ENCODE measurements around the gene NFAT5.

NFAT5 gene

DNA sequence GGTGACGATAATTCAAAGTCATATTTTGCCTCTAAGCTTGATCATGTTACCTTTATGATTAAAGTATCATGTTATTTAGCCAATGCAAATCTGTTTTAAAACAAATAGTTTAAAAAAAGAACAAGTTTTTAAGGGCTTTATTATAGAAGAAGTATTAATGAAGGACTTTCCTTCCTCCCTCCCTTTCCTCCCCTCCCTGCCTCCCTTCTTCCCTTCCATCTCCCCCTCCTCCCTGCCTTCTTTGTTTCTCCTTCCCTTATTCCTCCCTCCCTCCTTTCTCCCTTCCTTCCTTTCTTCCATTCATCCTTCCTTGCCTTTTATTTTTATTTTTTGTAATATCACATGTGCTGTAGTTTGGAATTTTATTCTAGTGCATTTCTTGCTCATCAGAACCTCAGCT, 134.1 kb downstream of the NFAT5 start:
- DNase-seq (ENCODE audit: extremely low read depth in 1 of 2, low read depth in 1 of 2): no peak

DNA sequence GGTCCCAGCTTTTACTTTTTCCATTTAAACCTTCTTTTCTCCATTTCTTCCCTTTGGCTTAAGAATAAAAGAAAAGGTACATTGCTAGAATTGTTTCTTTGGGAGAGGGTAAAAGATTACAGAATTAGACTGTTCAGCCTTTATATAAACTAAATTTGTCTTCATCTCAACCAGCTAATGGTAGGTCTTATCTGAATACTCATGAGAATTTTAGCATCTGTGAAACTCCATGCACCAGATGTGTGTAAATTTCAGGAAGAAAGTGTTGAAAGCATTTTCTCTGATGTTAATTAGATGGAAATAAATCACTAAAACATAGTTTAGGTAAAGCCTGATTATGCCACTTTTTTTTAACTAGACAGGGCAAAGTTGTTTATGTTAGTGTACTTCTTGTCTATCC, 135.7 kb downstream of the NFAT5 start:
- DNase-seq (ENCODE audit: extremely low read depth in 1 of 2, low read depth in 1 of 2): no peak

DNA sequence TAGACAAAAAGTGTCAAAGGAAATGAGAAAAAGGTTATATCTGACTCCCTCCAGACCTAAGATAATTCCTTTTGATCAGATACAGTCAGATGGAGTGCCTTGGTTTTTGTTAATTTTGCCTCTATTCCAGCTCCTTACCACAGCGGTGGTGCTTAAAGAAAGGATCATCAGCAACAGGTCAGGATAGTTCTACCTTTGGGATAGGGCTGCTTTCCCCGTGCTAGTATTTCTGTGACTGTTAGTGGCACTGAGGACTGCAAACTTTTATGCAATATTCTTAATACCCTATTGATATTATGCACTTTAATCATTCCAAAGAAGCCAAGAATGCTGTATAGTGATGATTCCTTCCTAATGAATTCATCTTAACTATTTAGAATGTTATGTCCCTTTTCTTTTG, 136.1 kb downstream of the NFAT5 start:
- no peak for DNase-seq (ENCODE audit: extremely low read depth in 1 of 2, low read depth in 1 of 2)

DNA sequence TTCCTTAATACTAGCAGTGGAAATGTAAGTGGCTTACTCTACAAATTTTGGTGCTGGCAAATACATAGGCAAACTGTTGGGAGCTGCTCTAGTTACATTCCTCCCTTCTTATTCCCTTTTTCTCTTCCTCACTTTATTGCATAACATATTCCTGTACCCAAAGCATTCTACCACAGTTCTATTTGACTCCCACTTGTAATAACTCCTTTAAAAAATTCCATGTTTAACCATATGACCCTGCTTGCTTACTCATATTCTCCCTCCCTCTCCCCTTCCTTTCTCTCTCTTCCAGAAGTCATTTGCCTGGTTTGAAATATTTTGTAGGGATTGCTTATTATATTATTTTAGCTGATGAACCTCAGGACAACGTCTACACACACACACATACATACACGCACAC, 137.9 kb downstream of the NFAT5 start:
- DNase-seq (ENCODE audit: extremely low read depth in 1 of 2, low read depth in 1 of 2): no peak

DNA sequence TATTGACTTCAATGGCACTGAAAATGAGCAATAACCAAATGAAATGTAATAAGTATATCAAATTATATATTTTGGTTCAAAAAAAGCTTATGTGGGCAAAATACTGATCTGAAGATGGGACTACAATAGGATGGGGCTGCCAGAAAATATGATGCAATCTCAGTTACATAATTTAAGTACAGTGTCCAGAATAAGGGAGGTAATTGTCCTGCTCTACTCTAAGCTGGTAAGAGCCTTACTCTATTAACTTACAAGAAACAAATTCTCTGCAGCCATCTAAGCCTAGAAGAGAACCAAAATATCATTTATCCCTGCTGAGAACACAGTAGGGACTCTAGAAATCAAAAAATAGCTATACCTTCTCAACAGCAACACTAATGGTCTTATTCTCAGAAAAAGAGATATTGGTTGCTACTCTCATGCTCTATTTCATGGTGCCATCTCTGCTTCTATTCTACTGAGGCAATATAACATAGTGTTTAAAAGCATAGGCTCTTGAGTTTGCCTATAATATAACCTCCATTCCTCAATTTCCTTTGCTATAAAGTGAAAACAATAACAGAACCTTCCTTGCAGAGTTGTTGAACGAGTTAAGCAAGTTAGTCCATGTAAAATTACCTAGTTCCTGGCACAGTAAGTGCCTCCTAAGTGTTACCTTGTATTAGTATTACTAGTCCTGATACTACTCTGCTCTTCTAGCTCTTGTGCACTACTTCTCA, 140.6 kb downstream of the NFAT5 start:
- DNase-seq (ENCODE audit: extremely low read depth in 1 of 2, low read depth in 1 of 2): no peak

DNA sequence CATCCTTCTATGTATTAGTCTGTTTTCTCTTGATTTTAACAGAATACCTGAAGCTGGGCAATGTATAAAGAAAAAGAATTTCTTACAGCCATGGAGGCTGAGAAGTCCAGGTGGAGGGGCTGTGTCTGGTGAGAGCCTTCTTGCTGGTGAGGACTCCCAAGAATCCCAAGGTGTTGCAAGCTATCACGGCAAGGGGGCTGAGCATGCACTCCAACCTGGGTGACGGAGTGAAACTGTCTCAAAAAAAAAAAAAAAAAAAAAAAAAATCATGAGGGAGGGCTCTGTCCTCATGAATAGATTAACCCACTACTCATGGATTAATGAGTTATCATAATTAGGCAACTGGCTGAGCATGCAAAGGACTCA, 141.2 kb downstream of the NFAT5 start:
- DNase-seq (ENCODE audit: extremely low read depth in 1 of 2, low read depth in 1 of 2): no peak

DNA sequence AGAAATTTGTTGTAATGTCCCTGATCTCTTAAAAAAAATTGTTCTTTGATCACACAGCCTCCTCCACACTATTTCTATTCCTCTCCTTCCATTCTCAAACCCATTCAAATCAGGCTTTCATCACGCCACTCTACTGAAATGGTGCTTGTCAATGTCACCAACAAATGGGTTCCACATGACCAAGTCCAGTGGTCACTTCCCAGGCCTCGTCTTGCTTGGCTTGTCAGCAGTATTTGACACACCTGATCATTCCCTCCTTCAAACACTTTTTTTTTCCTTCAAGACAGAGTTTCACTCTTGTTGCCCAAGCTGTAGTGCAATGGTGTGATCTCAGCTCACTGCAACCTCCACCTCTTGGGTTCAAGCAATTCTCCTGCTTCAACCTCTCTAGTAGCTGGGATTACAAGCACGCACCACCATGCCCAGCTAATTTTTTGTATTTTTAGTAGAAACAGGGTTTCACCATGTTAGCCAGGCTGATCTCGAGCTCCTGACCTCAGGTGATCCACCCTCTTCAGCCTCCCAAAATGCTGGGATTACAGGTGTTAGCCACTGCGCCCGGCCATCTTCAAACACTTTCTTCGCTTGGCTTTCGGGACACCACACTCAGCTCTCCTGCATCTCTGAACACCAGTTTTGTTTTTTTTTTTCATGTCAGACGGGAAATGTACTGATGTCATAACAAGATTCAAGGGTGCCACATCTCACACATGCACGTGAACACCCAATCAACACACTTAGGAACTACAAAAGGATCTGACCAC, 142.3 kb downstream of the NFAT5 start:
- no peak for DNase-seq (ENCODE audit: extremely low read depth in 1 of 2, low read depth in 1 of 2)

DNA sequence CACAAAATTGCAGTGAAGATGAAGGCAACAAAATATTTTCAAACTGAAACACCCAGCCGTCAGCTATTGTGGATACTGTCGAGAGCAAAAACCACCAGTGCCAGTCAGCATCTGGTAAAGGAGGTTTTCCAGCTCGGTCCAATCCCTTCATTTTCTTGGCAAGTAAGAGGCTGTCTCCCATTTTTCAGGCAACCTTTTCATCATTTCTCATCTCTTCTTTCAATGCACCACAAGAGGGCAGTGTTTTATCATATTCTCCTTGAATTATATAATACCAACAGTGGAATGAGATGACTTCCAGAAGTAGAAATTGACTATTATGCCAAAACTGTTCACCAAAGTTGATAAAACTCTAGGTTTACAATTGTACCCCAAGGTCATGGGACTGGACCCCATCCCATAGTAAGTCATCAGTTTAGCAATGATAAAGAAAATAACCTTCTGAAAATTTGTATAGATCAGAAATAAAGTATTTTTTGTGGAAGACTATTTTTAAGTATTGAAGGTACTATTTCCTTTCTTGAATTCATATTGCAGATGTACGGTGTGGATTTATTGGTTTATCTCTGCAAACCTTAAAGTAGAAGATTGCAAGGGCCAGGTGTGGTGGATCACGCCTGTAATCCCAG, 143.8 kb downstream of the NFAT5 start:
- no peak for DNase-seq (ENCODE audit: extremely low read depth in 1 of 2, low read depth in 1 of 2)

DNA sequence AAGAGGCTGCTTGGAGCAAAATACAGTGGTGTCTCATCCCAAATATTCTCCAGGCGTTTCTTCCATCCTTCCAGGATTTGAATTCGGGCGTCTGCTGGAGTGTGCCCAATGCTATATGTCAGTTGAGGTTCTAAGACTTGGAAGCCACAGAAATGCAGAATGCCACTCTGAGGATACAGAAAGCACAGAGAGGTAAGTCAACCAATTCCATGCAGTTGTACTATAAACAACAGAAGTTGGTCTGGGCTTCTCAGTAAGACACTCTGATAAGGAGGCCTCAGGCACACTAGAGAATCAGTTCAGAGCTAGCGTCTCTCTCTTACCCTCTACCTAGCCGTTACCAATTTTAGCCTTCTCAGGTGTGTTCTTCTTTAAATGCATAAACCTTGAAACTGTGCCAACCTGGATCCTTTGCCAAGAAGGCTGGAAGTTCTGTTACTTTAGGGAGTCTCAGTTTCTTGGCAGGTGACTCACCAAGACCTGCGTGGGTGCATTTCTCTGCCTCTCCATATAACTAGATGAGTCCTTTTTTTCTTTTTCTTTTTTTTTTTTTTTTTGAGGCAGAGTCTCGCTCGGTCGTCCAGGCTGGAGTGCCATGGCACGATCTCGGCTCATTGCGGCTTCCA, 145.5 kb downstream of the NFAT5 start:
- DNase-seq (ENCODE audit: extremely low read depth in 1 of 2, low read depth in 1 of 2): no peak

DNA sequence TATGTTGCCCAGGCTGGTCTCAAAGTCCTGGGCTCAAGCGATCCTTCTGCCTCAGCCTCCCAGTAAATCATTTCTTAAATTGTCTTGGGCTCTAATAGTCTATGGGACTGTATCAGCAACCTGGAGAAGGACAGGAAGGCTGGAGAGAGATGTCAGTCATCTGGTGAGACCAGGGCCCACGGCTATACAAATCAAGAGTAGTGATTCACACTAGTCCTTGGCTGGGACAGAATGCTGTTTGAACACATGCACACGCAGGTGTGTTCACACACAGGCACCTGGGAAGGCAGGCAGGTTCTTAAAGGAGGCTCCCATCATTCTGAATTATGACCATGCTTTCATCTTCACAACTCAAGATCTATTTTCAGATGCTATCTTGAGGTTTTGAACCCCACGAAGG, 146.5 kb downstream of the NFAT5 start:
- no peak for DNase-seq (ENCODE audit: extremely low read depth in 1 of 2, low read depth in 1 of 2)

DNA sequence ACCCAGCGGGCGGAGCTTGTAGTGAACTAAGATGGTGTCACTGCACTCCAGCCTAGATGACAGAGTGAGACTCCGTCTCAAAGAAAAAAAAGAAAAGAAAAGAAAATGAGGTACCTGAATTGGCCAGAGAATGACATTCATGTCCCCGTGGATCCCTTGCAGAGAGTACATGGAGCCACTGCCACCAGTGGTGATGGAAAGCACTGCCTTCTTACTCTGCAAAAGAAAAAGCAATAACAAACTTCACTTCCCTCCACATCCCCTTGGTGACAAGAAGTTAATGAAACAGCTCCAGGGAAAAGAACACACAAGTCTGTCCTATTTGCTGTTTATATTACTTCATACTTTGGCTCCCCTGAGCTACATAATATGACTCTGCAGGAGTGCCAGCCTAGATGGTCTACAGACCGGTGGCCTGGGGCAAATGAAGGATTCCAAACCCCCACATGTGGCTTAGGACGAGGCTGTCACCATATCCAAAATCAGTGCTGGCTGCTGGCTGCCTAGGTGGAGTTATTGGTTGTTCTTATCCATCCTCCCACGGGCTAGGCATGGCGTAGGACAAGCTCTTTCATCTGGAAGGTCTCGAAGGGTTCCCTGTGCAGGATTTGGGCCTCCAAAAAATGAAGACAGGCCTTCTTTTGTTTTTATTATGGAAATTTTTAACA, 147.3 kb downstream of the NFAT5 start:
- no peak for DNase-seq (ENCODE audit: extremely low read depth in 1 of 2, low read depth in 1 of 2)

DNA sequence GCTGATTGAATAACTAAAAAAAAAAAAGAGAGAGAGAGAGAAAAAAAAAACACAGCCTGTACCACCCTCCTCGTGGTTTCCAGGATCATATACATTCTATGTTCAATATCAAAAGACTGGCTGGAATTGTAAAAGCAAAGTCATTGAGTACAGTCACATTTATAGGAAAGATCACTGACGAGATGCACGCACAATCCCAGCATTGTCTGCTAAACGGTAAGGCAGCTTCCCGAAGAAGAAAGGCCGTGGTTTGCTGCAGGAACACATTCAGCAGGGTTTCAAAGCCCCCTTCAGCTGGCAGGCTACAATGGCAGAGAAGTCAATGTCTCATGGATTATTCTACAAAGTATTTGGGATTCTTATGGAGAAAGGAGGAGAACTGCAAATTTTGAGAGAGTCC, 151.3 kb downstream of the NFAT5 start:
- no peak for DNase-seq (ENCODE audit: extremely low read depth in 1 of 2, low read depth in 1 of 2)

DNA sequence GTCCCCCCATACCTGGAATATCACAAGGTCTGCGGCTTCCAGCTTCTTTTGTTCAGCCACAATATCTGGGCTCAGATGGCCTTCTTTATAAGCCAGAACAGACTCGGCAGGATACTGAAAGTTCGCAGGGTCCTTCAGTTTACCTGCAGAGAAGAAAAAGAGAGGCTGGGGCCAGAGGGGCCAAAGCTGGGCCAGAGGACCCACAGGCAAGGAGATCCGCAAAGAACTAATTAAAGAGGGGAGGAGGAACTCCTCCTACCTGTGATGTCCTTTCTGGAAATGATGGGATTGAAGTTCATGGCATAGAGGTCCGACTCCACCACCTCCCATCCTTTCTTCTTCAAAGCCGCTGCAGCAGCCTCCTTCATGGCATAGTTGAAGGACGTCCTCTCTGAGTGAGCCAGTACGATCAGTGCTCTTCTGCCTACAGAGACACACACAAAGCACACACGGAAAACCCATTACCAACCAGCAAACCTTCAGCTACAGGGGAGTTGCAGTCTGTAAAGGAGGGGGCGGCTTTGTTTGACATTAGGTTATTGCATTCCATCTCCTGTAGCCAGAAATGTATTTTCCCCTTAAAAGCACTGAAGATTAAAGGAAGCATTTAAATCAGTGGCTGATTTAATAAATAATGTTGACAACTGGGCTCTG, 152.5 kb downstream of the NFAT5 start:
- no peak for DNase-seq (ENCODE audit: extremely low read depth in 1 of 2, low read depth in 1 of 2)

DNA sequence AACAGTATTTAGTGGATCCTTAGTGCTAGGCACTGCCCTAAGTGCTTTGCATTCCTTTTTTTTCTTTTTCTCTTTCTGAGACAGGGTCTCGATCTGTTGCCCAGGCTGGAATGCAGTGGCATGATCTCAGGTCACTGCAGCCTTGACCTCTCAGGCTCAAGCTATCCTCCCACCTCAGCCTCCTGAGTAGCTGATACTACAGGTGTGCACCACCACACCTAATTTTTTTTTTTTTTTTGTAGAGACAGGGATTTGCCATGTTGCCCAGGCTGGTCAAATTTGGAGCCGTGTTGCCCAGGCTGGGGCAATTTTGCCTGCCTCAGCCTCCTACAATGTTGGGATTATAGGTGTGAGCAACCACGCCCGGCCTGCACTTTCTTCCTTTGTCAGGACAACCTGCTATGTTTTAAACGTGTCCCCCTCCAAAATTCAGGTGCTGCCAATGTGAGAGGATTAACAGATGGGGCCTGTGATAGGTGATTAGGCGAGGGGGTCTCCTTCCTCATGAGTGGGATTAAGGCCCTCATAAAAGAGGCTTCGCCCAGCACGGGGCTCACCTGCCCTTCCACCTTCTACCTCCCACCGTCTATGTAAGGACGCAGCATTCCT, 155.2 kb downstream of the NFAT5 start:
- no peak for DNase-seq (ENCODE audit: extremely low read depth in 1 of 2, low read depth in 1 of 2)

DNA sequence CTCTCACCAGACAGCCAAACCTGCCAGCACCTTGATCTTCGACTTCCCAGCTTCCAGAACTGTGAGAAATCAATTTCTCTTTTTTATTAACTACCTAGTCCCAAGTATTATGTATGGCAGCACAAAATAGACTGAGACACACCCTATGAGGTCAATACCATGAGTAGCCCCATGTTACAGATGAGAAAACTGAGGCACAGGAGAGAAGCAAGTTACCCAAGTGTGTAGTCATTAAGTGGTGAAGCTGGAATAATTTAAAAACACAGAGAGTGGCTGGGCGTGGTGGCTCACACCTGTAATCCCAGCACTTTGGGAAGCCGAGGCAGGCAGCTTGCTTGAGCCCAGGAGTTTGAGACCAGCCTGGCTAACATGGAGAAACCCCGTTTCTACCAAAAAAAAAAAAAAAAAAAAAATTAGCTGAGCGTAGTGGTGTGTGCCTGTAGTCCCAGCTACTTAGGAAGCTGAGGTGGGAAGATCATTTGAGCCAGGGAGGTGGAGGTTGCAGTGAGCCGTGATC, 155.7 kb downstream of the NFAT5 start:
- DNase-seq (ENCODE audit: extremely low read depth in 1 of 2, low read depth in 1 of 2): no peak

DNA sequence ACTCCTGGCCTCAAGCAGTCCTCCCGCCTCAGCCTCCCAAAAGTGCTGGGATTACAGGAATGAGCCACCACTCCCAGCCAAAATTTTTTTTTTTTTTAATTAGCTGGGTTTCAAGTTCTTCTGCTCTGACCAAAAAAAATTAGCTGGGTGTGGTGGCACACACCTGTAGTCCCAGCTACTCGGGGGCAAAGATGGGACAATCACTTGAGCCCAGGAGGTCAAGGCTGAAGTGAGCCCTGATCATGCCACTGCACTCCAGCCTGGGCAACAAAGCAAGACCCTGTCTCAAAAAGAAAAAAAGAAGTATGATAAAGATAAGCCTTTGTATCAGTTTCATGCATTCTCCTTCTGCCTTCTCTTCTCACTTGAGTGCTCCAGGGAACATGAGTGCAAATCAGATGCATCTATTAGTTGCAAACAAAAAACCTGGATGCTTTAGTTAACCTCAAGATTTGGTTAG, 158.7 kb downstream of the NFAT5 start:
- no peak for DNase-seq (ENCODE audit: extremely low read depth in 1 of 2, low read depth in 1 of 2)

DNA sequence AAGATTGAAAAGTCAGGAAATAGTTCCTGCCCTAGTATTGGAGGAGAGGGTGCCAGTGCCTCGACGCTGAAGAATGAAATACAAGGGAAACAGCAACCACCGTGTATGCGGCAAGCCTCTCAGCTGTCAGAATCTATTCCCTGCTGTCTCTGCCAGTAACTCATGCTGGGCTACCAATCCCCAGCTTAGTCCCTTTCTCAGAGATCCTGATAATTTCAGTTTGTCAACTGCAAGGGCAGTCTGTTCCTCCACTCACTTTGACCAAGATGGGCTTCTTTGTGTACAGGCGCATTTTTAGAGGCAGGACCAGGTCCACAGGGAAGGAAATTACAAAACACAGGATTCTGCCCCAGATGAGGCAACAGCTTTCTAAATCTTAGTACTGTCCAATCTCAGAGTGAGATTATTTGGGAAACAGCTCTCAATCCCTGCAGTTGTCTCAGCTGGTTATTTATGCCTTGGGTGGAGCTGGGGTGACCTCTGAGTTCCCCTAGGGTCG, 159.3 kb downstream of the NFAT5 start:
- no peak for DNase-seq (ENCODE audit: extremely low read depth in 1 of 2, low read depth in 1 of 2)

DNA sequence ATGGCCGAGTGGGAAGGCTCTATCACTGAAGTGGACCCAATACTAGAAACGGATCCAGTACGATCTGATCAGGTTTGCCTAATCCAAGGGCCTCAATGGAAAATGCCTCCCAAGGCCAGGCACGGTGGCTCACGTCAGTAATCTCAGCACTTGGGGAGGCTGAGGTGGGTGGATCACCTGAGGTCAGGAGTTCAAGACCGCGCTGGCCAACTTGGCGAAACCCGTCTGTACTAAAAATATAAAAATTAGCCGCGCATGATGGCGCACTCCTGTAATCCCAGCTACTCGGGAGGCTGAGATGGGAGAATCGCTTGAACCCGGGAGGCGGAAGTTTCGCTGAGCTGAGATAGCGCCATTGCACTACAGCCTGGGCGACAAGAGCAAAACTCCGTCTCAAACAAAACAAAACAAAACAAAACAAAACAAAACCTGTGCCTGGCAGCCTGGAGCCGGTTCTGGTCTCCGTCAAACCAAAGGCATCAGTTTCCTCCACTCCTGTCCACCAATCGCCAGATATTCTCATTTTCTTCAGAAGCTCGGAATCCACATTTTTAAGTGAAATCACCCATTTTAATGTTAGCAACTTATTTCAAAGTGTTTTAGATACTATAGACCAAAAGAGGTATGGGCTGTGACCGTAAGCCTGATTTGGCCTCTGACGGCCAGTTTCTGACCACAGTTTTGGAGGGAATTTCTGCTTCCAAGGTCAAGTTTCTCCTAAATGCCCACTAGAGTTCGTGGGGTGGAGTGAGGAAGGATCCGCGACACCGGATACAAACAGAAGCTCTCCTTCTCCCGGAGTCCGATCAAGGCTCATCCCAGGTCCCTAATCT, 159.9 kb downstream of the NFAT5 start:
- DNase-seq (ENCODE audit: extremely low read depth in 1 of 2, low read depth in 1 of 2): no peak
